A549 (cell line): Measurements from ENCODE around the gene DOK5.

Experiments
- CEBPB ChIP-seq, 2 experiments: fragments of >200 bp in 1 of 2; sonication (Bioruptor Twin) in 1 of 2; formaldehyde crosslinking in 1 of 2; IDR thresholded peaks; 2 replicates each; pipeline ENCODE4 v1.6.1; 2012 to 2016
- FOSL2 ChIP-seq, 2 experiments: fragments of 450-650 bp in 1 of 2; fragments of >200 bp in 1 of 2; sonication (Bioruptor Twin) in 1 of 2; formaldehyde crosslinking; IDR thresholded peaks; 2 replicates each; pipeline versions ENCODE4 v1.5.0 to v1.6.1; 2016 to 2020; ENCODE audit warnings: mild to moderate bottlenecking in 1 of 2, moderate library complexity in 1 of 2
- HDAC2 ChIP-seq: fragments of 200-600 bp; sonication (generic); IDR thresholded peaks from 2 replicates; pipeline ENCODE4 v1.6.1; 2016
- TF ChIP-seq, protein P1 (sequence below): fragments of >200 bp; sonication (Bioruptor Twin); formaldehyde crosslinking; IDR thresholded peaks from 3 replicates; pipeline ENCODE4 v1.5.1; 2016
- TF ChIP-seq, protein P2 (sequence below): IDR thresholded peaks from 2 replicates; pipeline ENCODE4 v1.6.1; 2012

DNA sequence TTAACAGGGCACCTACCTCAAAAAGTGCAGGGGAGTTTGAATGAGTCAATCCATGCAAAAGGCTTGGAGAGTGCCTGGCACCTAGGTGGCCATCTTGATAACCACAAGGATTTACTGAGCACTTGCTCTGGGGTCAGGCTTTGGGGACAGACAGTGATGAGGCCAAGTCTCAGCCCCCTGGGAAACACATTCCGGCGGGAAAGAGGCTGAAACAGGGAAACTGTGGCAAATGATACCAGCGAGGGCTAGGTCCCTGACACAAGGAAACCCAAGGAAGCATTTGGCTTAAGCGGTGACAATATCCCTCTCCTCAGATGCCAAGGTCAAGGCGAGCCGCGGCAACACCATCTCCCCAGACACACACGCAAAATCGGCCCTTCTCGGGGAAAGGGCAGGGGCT lies 527 bp upstream of the DOK5 start:
- TF ChIP-seq, protein P1, sequence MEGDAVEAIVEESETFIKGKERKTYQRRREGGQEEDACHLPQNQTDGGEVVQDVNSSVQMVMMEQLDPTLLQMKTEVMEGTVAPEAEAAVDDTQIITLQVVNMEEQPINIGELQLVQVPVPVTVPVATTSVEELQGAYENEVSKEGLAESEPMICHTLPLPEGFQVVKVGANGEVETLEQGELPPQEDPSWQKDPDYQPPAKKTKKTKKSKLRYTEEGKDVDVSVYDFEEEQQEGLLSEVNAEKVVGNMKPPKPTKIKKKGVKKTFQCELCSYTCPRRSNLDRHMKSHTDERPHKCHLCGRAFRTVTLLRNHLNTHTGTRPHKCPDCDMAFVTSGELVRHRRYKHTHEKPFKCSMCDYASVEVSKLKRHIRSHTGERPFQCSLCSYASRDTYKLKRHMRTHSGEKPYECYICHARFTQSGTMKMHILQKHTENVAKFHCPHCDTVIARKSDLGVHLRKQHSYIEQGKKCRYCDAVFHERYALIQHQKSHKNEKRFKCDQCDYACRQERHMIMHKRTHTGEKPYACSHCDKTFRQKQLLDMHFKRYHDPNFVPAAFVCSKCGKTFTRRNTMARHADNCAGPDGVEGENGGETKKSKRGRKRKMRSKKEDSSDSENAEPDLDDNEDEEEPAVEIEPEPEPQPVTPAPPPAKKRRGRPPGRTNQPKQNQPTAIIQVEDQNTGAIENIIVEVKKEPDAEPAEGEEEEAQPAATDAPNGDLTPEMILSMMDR: no peak
- no peak for TF ChIP-seq HDAC2
- TF ChIP-seq, protein P2, sequence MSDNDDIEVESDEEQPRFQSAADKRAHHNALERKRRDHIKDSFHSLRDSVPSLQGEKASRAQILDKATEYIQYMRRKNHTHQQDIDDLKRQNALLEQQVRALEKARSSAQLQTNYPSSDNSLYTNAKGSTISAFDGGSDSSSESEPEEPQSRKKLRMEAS: no peak
- no peak for TF ChIP-seq CEBPB (IDR thresholded peaks at IDR 0.05)
- no peak for TF ChIP-seq FOSL2 (IDR thresholded peaks at IDR 0.05)
- no peak for TF ChIP-seq FOSL2 (CRISPR knock-in tag; IDR thresholded peaks at IDR 0.05)
